Mesodermal cell (in vitro differentiated cells): ENCODE measurements around the gene DNAH14.
"Not testable (repeated sequence)": the region's sequence is repeated elsewhere in the genome, so short reads cannot be mapped to it uniquely, and the experiment has no call there.

Experiments used
- H3K27ac ChIP-seq: 2 replicates; pipeline ENCODE4 v1.7.0; 2013; ENCODE audit warnings: mild to moderate bottlenecking, low read depth, low read length, moderate library complexity; ENCODE audit not compliant: severe bottlenecking
- H3K36me3 ChIP-seq: 2 replicates; pipeline ENCODE4 v1.7.1; 2013; ENCODE audit warnings: mild to moderate bottlenecking, low read length, moderate library complexity; ENCODE audit not compliant: control insufficient read depth, insufficient read depth
- H3K4me1 ChIP-seq: one replicate; pipeline ENCODE4 v1.7.1; 2013; ENCODE audit warnings: mild to moderate bottlenecking, low read length; ENCODE audit not compliant: insufficient read depth, control insufficient read depth, poor library complexity, severe bottlenecking
- H3K4me3 ChIP-seq: 2 replicates; pipeline ENCODE4 v1.7.0; 2013; ENCODE audit warnings: low read length, control low read depth, mild to moderate bottlenecking; ENCODE audit not compliant: insufficient read depth, poor library complexity, severe bottlenecking; ENCODE audit errors: extremely low read depth
- H3K9me3 ChIP-seq: 2 replicates; pipeline ENCODE4 v1.7.1; 2013; ENCODE audit warnings: mild to moderate bottlenecking, low read length, moderate library complexity; ENCODE audit not compliant: control insufficient read depth
- WGBS, 2 experiments: methylation state at CpG; one replicate each; pipeline ENCODE4 v1.1.5; 2013; ENCODE audit warnings: missing lambda C conversion rate in 2 of 2; ENCODE audit not compliant: insufficient coverage in 2 of 2; 5-methylcytosine and 5-hydroxymethylcytosine counted together

The DNAH14 gene

GRCh38 chr1:225146478-225146877, 217.0 kb downstream of the DNAH14 start:
- H3K9me3 ChIP-seq: no peaks in the 10 kb centered on the region
- H3K27ac ChIP-seq: no peak overlapping the region
- no peak overlapping the region for H3K4me3 ChIP-seq
- H3K36me3 ChIP-seq: no peaks in the 10 kb centered on the region
- 84 to 98% methylated on average over 3 to 5 of the region's 5 CpGs for WGBS, 2 experiments
- no peaks in the 10 kb centered on the region for H3K4me1 ChIP-seq

- H3K9me3 ChIP-seq, H3K27ac ChIP-seq, H3K36me3 ChIP-seq, H3K4me1 ChIP-seq, H3K4me3 ChIP-seq: not testable (repeated sequence)
Observed at GRCh38 chr1:225147791-225148190, 218.3 kb downstream of the DNAH14 start.

- no peaks in the 10 kb centered on the region for H3K9me3 ChIP-seq
- H3K36me3 ChIP-seq: no peaks in the 10 kb centered on the region
- no peak overlapping the region for H3K27ac ChIP-seq
- H3K4me1 ChIP-seq: no peaks in the 10 kb centered on the region
- H3K4me3 ChIP-seq: no peak overlapping the region
Observed at GRCh38 chr1:225152061-225152460, 222.6 kb downstream of the DNAH14 start.

- WGBS, 2 experiments: 100% methylated on average over 1 of the region's 1 CpG
- no peaks in the 10 kb centered on the region for H3K4me1 ChIP-seq
- no peak overlapping the region for H3K4me3 ChIP-seq
- H3K36me3 ChIP-seq: no peaks in the 10 kb centered on the region
- H3K27ac ChIP-seq: no peak overlapping the region
- H3K9me3 ChIP-seq: no peaks in the 10 kb centered on the region
Observed at GRCh38 chr1:225155555-225155954, 226.1 kb downstream of the DNAH14 start.

GRCh38 chr1:225156254-225156653, 226.8 kb downstream of the DNAH14 start:
- no peaks in the 10 kb centered on the region for H3K4me1 ChIP-seq

GRCh38 chr1:225158291-225158690, 228.8 kb downstream of the DNAH14 start:
- 100% methylated on average over 4 of the region's 4 CpGs; no CpG with 5 or more reads in 1 of the 2 experiments for WGBS, 2 experiments
- no peaks in the 10 kb centered on the region for H3K9me3 ChIP-seq
- no peak overlapping the region for H3K27ac ChIP-seq
- no peak overlapping the region for H3K4me3 ChIP-seq
- no peaks in the 10 kb centered on the region for H3K36me3 ChIP-seq
- H3K4me1 ChIP-seq: no peaks in the 10 kb centered on the region

More at GRCh38 chr1:225156254-225156653, 226.8 kb downstream of the DNAH14 start:
- Histone ChIP-seq H3K9me3 (no peaks in the 10 kb centered on the region), H3K36me3 (no peaks in the 10 kb centered on the region), H3K27ac (no peak overlapping the region), H3K4me3 (no peak overlapping the region)
- WGBS, 2 experiments: 82 to 94% methylated on average over 1 to 3 of the region's 3 CpGs

GRCh38 chr1:225159793-225160192, 230.3 kb downstream of the DNAH14 start:
- Histone ChIP-seq H3K9me3 (no peaks in the 10 kb centered on the region), H3K4me3 (no peak overlapping the region), H3K4me1 (no peaks in the 10 kb centered on the region), H3K27ac (no peak overlapping the region), H3K36me3 (no peaks in the 10 kb centered on the region)
- no CpG with 5 or more reads among the region's 1 CpG for WGBS, 2 experiments

- not testable (repeated sequence) for H3K4me1 ChIP-seq, H3K27ac ChIP-seq
- WGBS, 2 experiments: 82 to 89% methylated on average over 2 to 3 of the region's 3 CpGs
Observed at GRCh38 chr1:225177409-225177808, 247.9 kb downstream of the DNAH14 start.

GRCh38 chr1:225179686-225180085, 250.2 kb downstream of the DNAH14 start:
- Histone ChIP-seq H3K4me3 (no peak overlapping the region), H3K4me1 (no peaks in the 10 kb centered on the region), H3K9me3 (peaks cover 29% of the 10 kb centered on the region), H3K36me3 (no peaks in the 10 kb centered on the region), H3K27ac (no peak overlapping the region)

More at GRCh38 chr1:225177409-225177808, 247.9 kb downstream of the DNAH14 start:
- not testable (repeated sequence) for H3K36me3 ChIP-seq, H3K4me3 ChIP-seq
- H3K9me3 ChIP-seq: peaks cover 29% of the 10 kb centered on the region

GRCh38 chr1:225182716-225183115, 253.2 kb downstream of the DNAH14 start:
- H3K9me3 ChIP-seq: peaks cover 19% of the 10 kb centered on the region
- WGBS, 2 experiments: 100% methylated on average over 1 of the region's 1 CpG; no CpG with 5 or more reads in 1 of the 2 experiments
- no peaks in the 10 kb centered on the region for H3K4me1 ChIP-seq
- H3K4me3 ChIP-seq: no peak overlapping the region
- H3K27ac ChIP-seq: no peak overlapping the region
- no peaks in the 10 kb centered on the region for H3K36me3 ChIP-seq

GRCh38 chr1:225191199-225191753, 261.8 kb downstream of the DNAH14 start:
- Histone ChIP-seq H3K9me3 (peaks cover 5% of the 10 kb centered on the region), H3K36me3 (no peaks in the 10 kb centered on the region), H3K4me3 (no peak overlapping the region), H3K27ac (no peak overlapping the region), H3K4me1 (no peaks in the 10 kb centered on the region)
